ENCODE data around the gene APBB1IP.

The APBB1IP gene

GRCh38 chr10:26440088-26440470, 1.9 kb downstream of the APBB1IP start:
- TF ChIP-seq REST (IDR thresholded peaks at IDR 0.05; ENCODE audit: insufficient replicate concordance, low read depth) (no peak), SPI1 (IDR thresholded peaks at IDR 0.05; ENCODE audit: borderline replicate concordance, low read depth) (no peak), CTCF (IDR thresholded peaks at IDR 0.05; ENCODE audit: insufficient read depth, low read length) (no peak), POLR2AphosphoS5 (IDR thresholded peaks at IDR 0.05; ENCODE audit: low read depth) (no peak), GABPA (IDR thresholded peaks at IDR 0.05; ENCODE audit: low read depth) (no peak)
- H3K27ac ChIP-seq (replicated peaks): peak overlapping the region; percentile 99
- H3K27me3 ChIP-seq (ENCODE audit: insufficient read depth, poor library complexity, severe bottlenecking): no peaks in the 10 kb centered on the region
- H3K4me3 ChIP-seq (replicated peaks; ENCODE audit: insufficient read depth, low read length): peak overlapping the region; percentile 51
- DNase-seq (ENCODE audit: low read depth in 1 of 2, low spot score in 1 of 2): no peak

- Histone ChIP-seq H3K27ac (replicated peaks) (no peak overlapping the region), H3K4me3 (replicated peaks; ENCODE audit: insufficient read depth, low read length) (no peak overlapping the region)
These were observed 3.5 kb downstream of the APBB1IP start for GRCh38 chr10:26441491-26442214.

More at GRCh38 chr10:26441491-26442214, 3.5 kb downstream of the APBB1IP start:
- DNase-seq (ENCODE audit: low read depth in 1 of 2, low spot score in 1 of 2): no peak
- no peaks in the 10 kb centered on the region for H3K27me3 ChIP-seq (ENCODE audit: insufficient read depth, poor library complexity, severe bottlenecking)
- no peak for TF ChIP-seq POLR2AphosphoS5 (IDR thresholded peaks at IDR 0.05; ENCODE audit: low read depth)
- TF ChIP-seq CTCF (IDR thresholded peaks at IDR 0.05; ENCODE audit: insufficient read depth, low read length): no peak
- no peak for TF ChIP-seq SPI1 (IDR thresholded peaks at IDR 0.05; ENCODE audit: borderline replicate concordance, low read depth)
- no peak for TF ChIP-seq GABPA (IDR thresholded peaks at IDR 0.05; ENCODE audit: low read depth)
- TF ChIP-seq REST (IDR thresholded peaks at IDR 0.05; ENCODE audit: insufficient replicate concordance, low read depth): no peak
